Thoracic aorta (tissue), 2 donors: Measurements from ENCODE around the gene SEMA4D. TPM values are rescaled to one million over a fixed set of nuclear protein-coding genes. Genes with fewer than 3 reads are reported as not detected.

Experiments used
- ATAC-seq: fragments of 150-250 bp; one replicate; pipeline ENCODE4 v1.8.0; 2017; ENCODE audit warnings: low read depth; ENCODE audit not compliant: insufficient number of reproducible peaks, low FRiP score
- DNase-seq: peaks from one replicate; pipeline ENCODE4 v3.0.0-alpha.2; 2020; ENCODE audit warnings: low spot score
- H3K27ac ChIP-seq, 2 donors: fragments of 200-600 bp; sonication (generic); 1 replicate in 1 of 2; 2 replicates in 1 of 2; pipeline ENCODE4 v1.5.1; 2016; ENCODE audit warnings: mild to moderate bottlenecking in 2 of 2, moderate library complexity in 2 of 2
- H3K27me3 ChIP-seq: fragments of 200-600 bp; sonication (generic); replicated peaks from 2 replicates; pipeline ENCODE4 v1.6.0; 2016; ENCODE audit warnings: mild to moderate bottlenecking; ENCODE audit not compliant: insufficient read depth
- H3K36me3 ChIP-seq: fragments of 200-600 bp; sonication (generic); one replicate; pipeline ENCODE4 v1.5.1; 2016
- H3K4me1 ChIP-seq, 2 donors: fragments of 200-600 bp; sonication (generic); 1 replicate in 1 of 2; 2 replicates in 1 of 2; pipeline versions ENCODE4 v1.5.1 to v1.6.0; 2016; ENCODE audit warnings: low read depth in 2 of 2, mild to moderate bottlenecking in 1 of 2; ENCODE audit not compliant: control insufficient read depth in 1 of 2
- H3K4me3 ChIP-seq: fragments of 200-600 bp; sonication (generic); 2 replicates; pipeline ENCODE4 v1.5.1; 2016; ENCODE audit warnings: mild to moderate bottlenecking
- H3K9me3 ChIP-seq: fragments of 200-600 bp; sonication (generic); 2 replicates; pipeline ENCODE4 v1.5.1; 2016
- CTCF ChIP-seq: fragments of 200-600 bp; sonication (generic); IDR thresholded peaks from one replicate; pipeline ENCODE4 v1.5.1; 2019; ENCODE audit warnings: antibody characterized with exemption
- total RNA-seq, 2 donors: library from RNA; depleted of rRNA; stranded (reverse); fragments of >200 nt; gene quantifications; one replicate each; pipeline versions ENCODE4 v1.1.0 to v1.2.3, GENCODE V29; 2016

SEMA4D gene
- total RNA-seq, 2 donors from 2014 or later, result 16.9 to 20.2 TPM

- ATAC-seq, result no peak
- TF ChIP-seq CTCF, result no peak
- DNase-seq, result no peak
- Histone ChIP-seq H3K4me3 (no peak overlapping the region), H3K4me1 (no peaks in the 10 kb centered on the region), H3K27me3 (no peaks in the 10 kb centered on the region), H3K9me3 (no peaks in the 10 kb centered on the region), H3K27ac (no peak overlapping the region), H3K36me3 (peaks cover 74% of the 10 kb centered on the region)
Observed at GRCh38 chr9:89357331-89358197, 140.3 kb downstream of the SEMA4D start.

DNA sequence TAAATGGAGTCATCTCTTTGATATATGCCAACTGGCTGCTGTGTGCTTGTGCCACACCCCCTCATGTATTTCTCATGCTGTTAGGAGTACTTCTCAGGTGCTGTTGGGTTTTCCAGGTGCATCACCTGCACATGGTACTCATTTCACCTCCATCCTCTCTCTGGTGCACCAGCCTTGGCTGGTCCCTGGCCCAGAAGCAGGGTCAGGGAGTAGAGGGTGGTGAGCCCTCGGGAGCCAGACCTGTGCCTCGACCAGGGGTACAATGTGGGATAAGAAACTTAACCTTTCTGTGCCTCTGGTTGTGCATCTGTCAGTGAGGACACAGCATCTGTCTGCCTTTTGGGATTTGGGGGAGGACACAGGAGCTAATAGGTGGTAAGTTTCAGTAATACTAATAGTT lies 141.1 kb downstream of the SEMA4D start:
- no peak for DNase-seq
- peaks cover 75% of the 10 kb centered on the region for H3K36me3 ChIP-seq
- TF ChIP-seq CTCF, result no peak

GRCh38 chr9:89354471-89354870 lies 143.4 kb downstream of the SEMA4D start:
- Histone ChIP-seq H3K4me1 (no peaks in the 10 kb centered on the region), H3K4me3 (no peak overlapping the region), H3K27me3 (no peaks in the 10 kb centered on the region), H3K36me3 (peaks cover 76% of the 10 kb centered on the region), H3K9me3 (no peaks in the 10 kb centered on the region), H3K27ac (no peak overlapping the region)
- no peak for TF ChIP-seq CTCF
- ATAC-seq, result no peak
- DNase-seq, result no peak

More for the DNA sequence above, 141.1 kb downstream of the SEMA4D start:
- H3K9me3 ChIP-seq, result no peaks in the 10 kb centered on the region
- H3K4me1 ChIP-seq, result no peaks in the 10 kb centered on the region
- no peaks in the 10 kb centered on the region for H3K27me3 ChIP-seq
- H3K4me3 ChIP-seq, result no peak overlapping the region
- ATAC-seq, result no peak
- no peak overlapping the region for H3K27ac ChIP-seq

DNA sequence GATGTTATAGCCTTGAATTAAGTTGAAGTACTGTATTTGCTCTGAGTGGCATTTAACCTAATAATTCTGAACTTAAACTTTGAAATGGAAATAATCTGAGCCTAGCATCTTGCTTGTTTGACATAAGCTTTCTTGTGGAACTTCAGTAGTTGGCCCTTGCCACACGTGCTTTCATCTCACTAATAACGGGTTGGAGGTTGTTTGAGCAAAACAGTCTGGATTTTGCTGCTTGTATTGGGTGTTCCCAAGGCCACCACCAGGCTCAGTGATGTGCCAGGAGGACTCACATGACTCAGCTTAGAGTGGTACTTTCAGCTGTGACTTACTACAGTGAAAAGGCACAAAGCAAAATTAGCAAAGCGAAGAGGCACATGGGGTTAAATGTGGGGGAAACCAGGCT lies 143.9 kb downstream of the SEMA4D start:
- DNase-seq (no peak), ATAC-seq (no peak)
- H3K4me1 ChIP-seq, result no peaks in the 10 kb centered on the region
- peaks cover 81% of the 10 kb centered on the region for H3K36me3 ChIP-seq
- H3K9me3 ChIP-seq, result no peaks in the 10 kb centered on the region
- no peak for TF ChIP-seq CTCF
- H3K27me3 ChIP-seq, result no peaks in the 10 kb centered on the region
- no peak overlapping the region for H3K27ac ChIP-seq
- H3K4me3 ChIP-seq, result no peak overlapping the region

- Histone ChIP-seq H3K27me3 (no peaks in the 10 kb centered on the region), H3K9me3 (no peaks in the 10 kb centered on the region), H3K4me1 (no peaks in the 10 kb centered on the region), H3K36me3 (peaks cover 83% of the 10 kb centered on the region), H3K4me3 (no peak overlapping the region), H3K27ac (no peak overlapping the region)
- DNase-seq (no peak), ATAC-seq (no peak)
- TF ChIP-seq CTCF, result no peak
Observed at GRCh38 chr9:89352874-89353649, 144.9 kb downstream of the SEMA4D start.
